NCI-H524 treated with DMSO at 0.1 percent for 48 hours (cell line): ENCODE data around the gene SDR9C7.
"Not testable (repeated sequence)": the region's sequence is repeated elsewhere in the genome, so short reads cannot be mapped to it uniquely, and the experiment has no call there.

ENCODE experiments used
- DNase-seq: peaks from one replicate; lab custom pipeline; 2025; lab: John Stamatoyannopoulos, UW

Gene SDR9C7

DNA sequence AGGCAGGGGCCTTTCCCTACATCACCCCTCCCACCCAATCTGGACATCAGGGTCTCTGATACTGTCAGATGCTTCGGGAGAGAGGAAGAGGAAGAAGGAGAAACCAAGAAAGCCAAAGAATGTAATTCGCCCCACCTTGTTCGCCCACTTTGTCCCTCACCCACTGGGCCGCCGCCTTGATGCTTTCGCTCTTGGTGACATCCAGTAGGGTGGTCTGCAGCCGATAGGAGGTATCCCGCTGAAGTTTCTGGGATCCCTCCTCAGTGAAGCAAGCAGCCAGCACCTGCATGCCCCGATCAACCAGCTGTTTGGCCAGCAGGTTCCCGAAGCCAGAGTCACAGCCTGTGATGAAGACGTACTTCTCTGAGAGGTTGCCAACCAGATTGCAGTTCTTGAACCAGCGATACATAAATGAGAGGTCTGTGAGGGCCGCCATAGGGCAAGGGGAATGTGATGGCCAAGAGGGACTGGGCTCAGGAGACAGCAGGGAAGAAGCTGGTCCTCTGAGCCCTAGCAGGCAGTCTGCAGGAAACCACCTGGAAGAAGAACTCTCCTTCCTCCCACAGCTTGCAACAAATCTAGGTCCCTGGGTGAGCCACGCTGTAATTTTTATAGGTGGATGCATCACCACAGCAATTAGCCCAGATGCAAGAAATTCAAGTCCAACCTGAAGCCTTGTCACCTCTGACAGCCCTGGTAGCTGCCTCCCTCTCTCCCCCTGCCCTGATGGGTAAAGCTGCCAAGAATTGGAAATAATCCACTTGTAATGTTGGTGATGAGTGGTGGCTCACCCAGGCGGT lies at the start of gene SDR9C7:
Gene SDR9C7 (minus strand): TSS at position 583 of the 800 bp plus-strand sequence. CDS start 147 bp downstream, at position 436.
- no peak for DNase-seq

GRCh38 chr12:56983386-56983785 lies 49.2 kb upstream of the SDR9C7 start:
- DNase-seq, result no peak

- not testable (repeated sequence) for DNase-seq
Observed at GRCh38 chr12:56982578-56983236, 48.5 kb upstream of the SDR9C7 start.

- DNase-seq, result no peak
Observed at GRCh38 chr12:56980941-56981530, 46.8 kb upstream of the SDR9C7 start.

GRCh38 chr12:56980268-56980667 lies 46.1 kb upstream of the SDR9C7 start:
- no peak for DNase-seq

GRCh38 chr12:56979628-56980027 lies 45.4 kb upstream of the SDR9C7 start:
- no peak for DNase-seq

GRCh38 chr12:56978397-56979138 lies 44.4 kb upstream of the SDR9C7 start:
- DNase-seq, result no peak

DNA sequence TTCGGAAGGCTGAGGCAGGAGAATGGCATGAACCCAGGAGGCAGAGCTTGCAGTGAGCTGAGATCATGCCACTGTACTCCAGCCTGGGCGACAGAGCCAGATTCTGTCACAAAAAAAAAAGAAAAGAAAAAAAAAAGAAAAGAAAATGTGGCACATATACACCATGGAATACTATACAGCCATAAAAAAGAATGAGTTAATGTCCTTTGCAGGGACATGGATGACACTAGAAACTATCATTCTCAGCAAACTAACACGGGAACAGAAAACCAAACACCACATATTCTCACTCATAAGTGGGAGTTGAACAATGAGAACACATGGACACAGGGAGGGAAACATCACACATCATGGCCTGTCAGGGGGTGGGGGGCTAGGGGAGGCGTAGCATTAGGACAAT lies 43.2 kb upstream of the SDR9C7 start:
- DNase-seq, result not testable (repeated sequence)

DNA sequence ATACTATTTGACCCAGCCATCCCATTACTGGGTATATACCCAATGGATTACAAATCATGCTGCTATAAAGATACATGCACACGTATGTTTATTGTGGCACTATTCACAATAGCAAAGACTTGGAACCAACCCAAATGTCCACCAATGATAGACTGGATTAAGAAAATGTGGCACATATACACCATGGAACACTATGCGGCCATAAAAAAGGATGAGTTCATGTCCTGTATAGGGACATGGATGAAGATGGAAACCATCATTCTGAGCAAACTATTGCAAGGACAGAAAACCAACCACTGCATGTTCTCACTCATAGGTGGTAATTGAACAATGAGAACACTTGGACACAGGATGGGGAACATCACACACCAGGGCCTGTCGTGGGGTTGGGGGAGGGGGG lies 40.0 kb upstream of the SDR9C7 start:
- DNase-seq, result not testable (repeated sequence)

GRCh38 chr12:56968910-56969309 lies 34.7 kb upstream of the SDR9C7 start:
- DNase-seq, result not testable (repeated sequence)

DNA sequence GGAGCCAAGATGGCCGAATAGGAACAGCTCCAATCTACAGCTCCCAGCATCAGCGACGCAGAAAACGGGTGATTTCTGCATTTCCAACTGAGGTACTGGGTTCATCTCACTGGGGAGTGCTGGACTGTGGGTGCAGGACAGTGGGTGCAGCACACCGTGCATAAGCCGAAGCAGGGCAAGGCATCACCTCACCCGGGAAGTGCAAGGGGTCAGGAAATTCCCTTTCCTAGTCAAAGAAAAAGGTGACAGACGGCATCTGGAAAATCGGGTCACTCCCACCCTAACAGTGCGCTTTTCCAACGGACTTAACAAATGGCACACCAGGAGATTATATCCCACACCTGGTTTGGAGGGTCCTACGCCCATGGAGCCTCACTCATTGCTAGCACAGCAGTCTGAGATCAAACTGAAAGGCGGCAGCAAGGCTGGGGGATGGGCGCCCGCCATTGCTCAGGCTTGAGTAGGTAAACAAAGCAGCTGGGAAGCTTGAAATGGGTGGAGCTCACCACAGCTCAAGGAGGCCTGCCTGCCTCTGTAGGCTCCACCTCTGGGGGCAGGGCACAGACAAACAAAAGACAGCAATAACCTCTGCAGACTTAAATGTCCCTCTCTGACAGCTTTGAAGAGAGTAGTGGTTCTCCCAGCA lies 31.9 kb upstream of the SDR9C7 start:
- not testable (repeated sequence) for DNase-seq

GRCh38 chr12:56965124-56965523 lies 30.9 kb upstream of the SDR9C7 start:
- not testable (repeated sequence) for DNase-seq

GRCh38 chr12:56963557-56963956 lies 29.3 kb upstream of the SDR9C7 start:
- DNase-seq, result not testable (repeated sequence)

- DNase-seq, result not testable (repeated sequence)
Observed at GRCh38 chr12:56962247-56962646, 28.0 kb upstream of the SDR9C7 start.

- DNase-seq, result no peak
Observed at GRCh38 chr12:56958422-56958821, 24.2 kb upstream of the SDR9C7 start.

DNA sequence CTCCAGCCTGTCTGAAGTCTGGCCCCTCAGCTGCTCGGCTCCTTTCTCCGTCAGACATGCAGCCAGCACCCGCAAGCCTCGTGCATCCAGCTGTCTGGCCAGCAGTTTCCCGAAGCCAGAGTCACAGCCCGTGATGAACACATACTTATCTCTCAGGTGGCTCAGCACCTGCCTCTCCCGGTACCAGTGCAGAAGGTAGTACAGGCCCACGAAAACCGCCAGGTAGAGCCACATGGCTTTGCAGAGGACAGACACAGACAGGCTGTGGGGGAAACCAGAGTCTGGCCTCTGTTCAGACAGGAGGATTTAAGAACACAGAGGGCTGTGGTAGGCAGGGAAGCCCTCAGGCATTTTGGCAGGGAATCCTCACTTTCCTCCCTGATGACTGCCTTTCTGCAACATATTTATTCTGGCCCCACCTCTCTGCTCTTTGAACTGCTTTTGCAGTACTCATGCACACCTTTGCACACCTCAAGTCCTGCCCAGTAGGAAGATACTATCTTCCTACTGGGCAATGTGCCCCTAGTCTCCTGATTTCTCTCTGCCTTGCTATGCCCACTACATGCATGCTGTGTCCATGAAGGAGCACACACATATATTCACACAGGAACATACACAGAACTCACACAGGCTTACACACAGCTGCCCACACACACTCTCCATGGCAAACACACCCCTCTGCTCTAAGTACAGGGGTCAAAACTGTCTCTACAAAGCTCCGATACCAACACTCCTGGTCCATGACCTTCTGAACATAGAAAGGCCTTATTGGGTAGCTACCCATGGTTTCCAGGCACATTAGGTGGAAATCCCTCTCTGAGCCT lies 23.2 kb upstream of the SDR9C7 start, which contains the start of gene RDH16:
Gene RDH16 (minus strand): TSS at position 380 of the 824 bp plus-strand sequence. CDS start 146 bp downstream, at position 234.
- no peak for DNase-seq

GRCh38 chr12:56955631-56956256 lies 21.5 kb upstream of the SDR9C7 start:
- DNase-seq, result no peak

DNA sequence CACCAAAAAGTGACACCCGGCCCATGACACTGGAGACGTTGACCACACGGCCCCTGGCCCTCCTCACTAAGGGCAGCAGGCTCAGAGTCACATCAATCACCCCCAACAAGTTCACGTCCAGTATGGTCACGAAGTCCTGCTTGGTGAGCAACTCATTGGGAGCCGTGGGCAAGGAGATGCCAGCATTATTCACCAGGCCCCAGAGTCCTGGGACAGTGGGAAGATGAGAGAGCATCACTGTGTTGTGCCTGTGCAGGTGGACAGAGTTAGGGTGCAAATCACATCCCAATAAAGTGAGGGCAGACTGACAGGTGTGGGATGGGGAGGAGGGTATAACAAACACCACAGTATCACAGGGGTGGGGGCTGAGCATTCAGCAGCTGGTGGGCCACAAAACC lies 20.7 kb upstream of the SDR9C7 start:
- DNase-seq, result no peak

DNA sequence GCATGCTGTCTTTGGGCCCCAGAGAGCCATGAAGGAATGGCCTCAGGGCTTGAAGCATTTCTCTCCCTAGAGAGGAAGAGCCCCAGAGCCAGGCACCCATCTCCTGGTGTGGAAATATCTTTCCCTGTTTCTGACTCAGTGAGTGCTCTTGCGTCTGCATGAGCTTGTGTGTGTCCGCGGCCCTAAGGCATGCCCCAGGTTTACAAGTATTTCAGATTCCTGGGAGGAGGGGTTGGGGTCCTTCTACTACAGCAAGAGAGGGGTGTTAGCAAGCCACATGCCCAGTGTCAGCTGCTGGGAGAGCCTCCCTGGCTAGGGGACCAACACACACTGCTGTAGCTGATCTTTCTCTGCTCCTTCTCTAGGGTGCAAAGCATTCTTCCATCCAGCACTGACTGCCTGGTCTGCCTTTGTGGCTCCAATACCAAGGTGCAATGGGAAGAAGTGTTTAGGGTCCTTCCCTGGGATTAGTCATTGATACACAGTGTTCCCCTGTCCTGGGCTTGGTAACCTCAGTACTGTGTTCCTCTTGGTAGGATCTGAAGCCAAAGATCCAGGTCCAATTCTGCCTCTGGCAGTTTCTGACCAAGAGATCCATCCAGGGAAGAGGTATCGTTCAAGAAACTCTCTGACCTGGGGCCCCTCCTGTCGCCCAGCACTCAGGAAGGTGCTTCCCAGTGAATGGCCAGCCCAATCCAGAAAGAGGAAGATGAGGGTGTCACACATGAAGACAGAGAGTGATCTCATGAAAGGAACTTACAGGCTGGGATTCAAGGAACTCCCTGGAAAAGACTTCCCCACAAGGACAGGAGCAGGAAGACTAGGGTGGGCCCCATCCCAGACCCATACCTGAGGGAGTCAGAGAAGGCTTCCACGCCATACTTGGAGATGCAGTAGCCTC lies 20.1 kb upstream of the SDR9C7 start:
- no peak for DNase-seq
